GM12878 (cell line): ENCODE data around the gene RNF113A. TPM values are rescaled to one million over a fixed set of nuclear protein-coding genes. Genes with fewer than 3 reads are reported as not detected.

Source experiments
- ATAC-seq: fragments of 200-7000 bp; cut with Tn5 transposase; 3 replicates; pipeline ENCODE4 v1.9.1; 2020; ENCODE audit warnings: mild to moderate bottlenecking, moderate library complexity
- BruUV-seq: library from RNA; stranded (reverse); fragments of 400-500 nt; replicated peaks from 2 replicates; lab custom pipeline; 2021; lab: Mats Ljungman, UMichigan
- CTCF ChIA-PET: fragments of 300-600 bp; sonication (Branson Sonifier 250); formaldehyde crosslinking; extraction: SDS; loops from one replicate; lab custom pipeline; 2021; ENCODE audit warnings: inconsistent platforms; lab: Yijun Ruan, JAX
- POLR2A ChIA-PET: fragments of 350-600 bp; formaldehyde crosslinking; extraction: SDS; loops from one replicate; lab custom pipeline; 2021; ENCODE audit warnings: inconsistent platforms; lab: Charles Lee
- RAD21 ChIA-PET: fragments of 300-600 bp; sonication (Branson Sonifier 250); formaldehyde crosslinking; loops from one replicate; lab custom pipeline; 2023; ENCODE audit warnings: antibody characterized with exemption; ENCODE audit not compliant: unreplicated experiment; lab: Charles Lee
- SMC1A ChIA-PET: fragments of 300-600 bp; sonication (Branson Sonifier 250); formaldehyde crosslinking; loops from one replicate; lab custom pipeline; 2023; ENCODE audit not compliant: unreplicated experiment, uncharacterized antibody; lab: Charles Lee
- DNase-seq: peaks from one replicate; pipeline ENCODE4 v3.0.0-alpha.2; 2011; ENCODE audit warnings: low read depth, low spot score
- FAIRE-seq: peaks from 3 replicates; lab custom pipeline; 2011; peaks lifted over from hg19 to GRCh38; lab: Jason Lieb, UNC
- H2AFZ ChIP-seq: 2 replicates; pipeline ENCODE4 v1.6.0; 2011; ENCODE audit warnings: low read depth, low read length, control low read depth; ENCODE audit not compliant: control insufficient read depth
- H3K27ac ChIP-seq: 2 replicates; pipeline ENCODE4 v1.5.1; 2011; ENCODE audit warnings: control low read depth; ENCODE audit not compliant: control insufficient read depth, insufficient read depth
- H3K27me3 ChIP-seq, 2 experiments: replicated peaks in 1 of 2; 2 replicates each; pipeline versions ENCODE4 v1.6.0 to v1.6.1; 2011; ENCODE audit warnings: low read length in 1 of 2; ENCODE audit not compliant: control insufficient read depth in 2 of 2, insufficient read depth in 2 of 2
- H3K36me3 ChIP-seq, 2 experiments: 2 replicates each; pipeline ENCODE4 v1.5.1; 2011; ENCODE audit warnings: low read length in 1 of 2; ENCODE audit not compliant: control insufficient read depth in 2 of 2, insufficient read depth in 2 of 2
- H3K4me1 ChIP-seq: 2 replicates; pipeline ENCODE4 v1.6.1; 2011; ENCODE audit warnings: mild to moderate bottlenecking, low read length, moderate library complexity, mixed read lengths; ENCODE audit not compliant: control insufficient read depth, insufficient read depth
- H3K4me2 ChIP-seq: 2 replicates; pipeline ENCODE4 v1.6.0; 2011; ENCODE audit warnings: control low read depth; ENCODE audit not compliant: control insufficient read depth, insufficient read depth
- H3K4me3 ChIP-seq: fragments of 200-600 bp; sonication (generic); 2 replicates; pipeline ENCODE4 v1.5.1; 2016
- H3K79me2 ChIP-seq: 2 replicates; pipeline ENCODE4 v1.6.0; 2011; ENCODE audit warnings: low read length; ENCODE audit not compliant: control insufficient read depth, insufficient read depth
- H3K9ac ChIP-seq: 2 replicates; pipeline ENCODE4 v1.8.0; 2011; ENCODE audit warnings: low read length, control low read depth, mixed read lengths; ENCODE audit not compliant: control insufficient read depth, insufficient read depth
- H3K9me3 ChIP-seq: replicated peaks from 3 replicates; pipeline ENCODE4 v1.5.1; 2011; ENCODE audit warnings: mild to moderate bottlenecking, low read length; ENCODE audit not compliant: control insufficient read depth, insufficient read depth
- H4K20me1 ChIP-seq: 2 replicates; pipeline ENCODE4 v1.6.0; 2011; ENCODE audit not compliant: control insufficient read depth, insufficient read depth
- CREB1 ChIP-seq: IDR thresholded peaks from 2 replicates; pipeline ENCODE4 v1.6.1; 2012; ENCODE audit warnings: low read depth, mild to moderate bottlenecking, inconsistent platforms
- HCFC1 ChIP-seq: fragments of 150-350 bp; IDR thresholded peaks from 2 replicates; pipeline ENCODE4 v1.6.1; 2014; ENCODE audit warnings: low read length
- IKZF2 ChIP-seq, 2 experiments: fragments of 450-650 bp; IDR thresholded peaks; 2 replicates each; pipeline ENCODE4 v1.6.1; 2017; ENCODE audit warnings: mild to moderate bottlenecking in 2 of 2, moderate library complexity in 2 of 2
- PAX5 ChIP-seq: IDR thresholded peaks from 2 replicates; pipeline ENCODE4 v1.6.1; 2011; ENCODE audit warnings: low read depth, low read length, borderline replicate concordance
- RELB ChIP-seq: fragments of 450-650 bp; IDR thresholded peaks from 2 replicates; pipeline ENCODE4 v1.6.1; 2017; ENCODE audit warnings: low read depth, mild to moderate bottlenecking, moderate library complexity
- SMARCA5 ChIP-seq: fragments of 450-650 bp; IDR thresholded peaks from 2 replicates; pipeline ENCODE4 v1.6.1; 2017; ENCODE audit warnings: mild to moderate bottlenecking
- SUPT20H ChIP-seq: IDR thresholded peaks from 2 replicates; pipeline ENCODE4 v1.6.1; 2011; ENCODE audit warnings: low read depth, mild to moderate bottlenecking, low read length, moderate library complexity, borderline replicate concordance; ENCODE audit not compliant: control insufficient read depth
- USF2 ChIP-seq: IDR thresholded peaks from 2 replicates; pipeline ENCODE4 v1.6.1; 2011; ENCODE audit warnings: low read depth, low read length, improper control_type of control experiment, borderline replicate concordance
- YY1 ChIP-seq: IDR thresholded peaks from 2 replicates; pipeline ENCODE4 v1.6.1; 2011; ENCODE audit warnings: low read depth, mild to moderate bottlenecking, low read length
- ZNF207 ChIP-seq: fragments of 450-650 bp; IDR thresholded peaks from 2 replicates; pipeline ENCODE4 v1.6.1; 2014; ENCODE audit warnings: antibody characterized with exemption, mild to moderate bottlenecking, borderline replicate concordance
- WGBS: methylation state at CpG from one replicate; pipeline ENCODE4 v1.1.6; 2016; ENCODE audit warnings: low lambda C conversion rate; ENCODE audit not compliant: insufficient replicate concordance, insufficient coverage; ENCODE audit errors: missing lambda C conversion rate; 5-methylcytosine and 5-hydroxymethylcytosine counted together
- in situ Hi-C: fragments of 300-500 bp; cut with MboI; formaldehyde crosslinking; loops from 9 replicates; pipeline ENCODE4 v1.14.3; 2018; ENCODE audit warnings: mixed read lengths
- intact Hi-C: fragments of 100-400 bp; cut with micrococcal nuclease; formaldehyde crosslinking; loops from one replicate; pipeline ENCODE4 v1.14.2; 2022; ENCODE audit not compliant: unreplicated experiment
- polyA plus RNA-seq, 11 experiments: library from polyadenylated mRNA; depleted of rRNA in 4 of 11; unstranded in 6 of 11; stranded (reverse) in 5 of 11; fragments of >200 nt; fragmentation: Nextera tagmentation in 4 of 11; fragmentation: Illumina TruSeq in 1 of 11; extraction: Ambion mirVana in 4 of 11; extraction: Trizol in 1 of 11; gene quantifications; 1 replicate in 1 of 11; 2 replicates in 10 of 11; pipeline versions ENCODE4 v1.2.1 to v1.2.3, GENCODE V29; 2011 to 2016; ENCODE audit warnings: inconsistent platforms in 2 of 11, missing spikeins in 2 of 11, low read depth in 1 of 11
- total RNA-seq, 4 experiments: library from RNA; depleted of rRNA in 3 of 4; stranded (reverse); fragments of >200 nt in 3 of 4; fragmentation: Illumina TruSeq in 1 of 4; extraction: Trizol in 1 of 4; gene quantifications; 2 replicates each; pipeline versions ENCODE4 v1.2.1 to v1.2.3, GENCODE V29; 2013 to 2021

The RNF113A gene
- total and polyA plus RNA-seq, 10 of the 15 experiments (the other 5 are each of a cell fraction or from before 2014, with no cell fraction given), result 20.6 to 33.1 (median 23.4) TPM

GRCh38 chrX:119870626-119871131, 854 bp downstream of the RNF113A start:
- ChIA-PET POLR2A (interaction anchor here (0.8 to 2.6 kb wide), 10 partner anchors 8 to 372 kb away, joined by 3 to 19 read pairs (median 4); partner anchors contain the start of genes RPL39 and UPF3B), CTCF (interaction anchor here (1.1 to 2.2 kb wide), 7 partner anchors 10 to 171 kb away, joined by 3 to 7 read pairs (median 4); partner anchors contain the start of genes RPL39 and UPF3B), SMC1A (interaction anchor here (1.0 to 2.8 kb wide), 11 partner anchors 8 to 111 kb away, joined by 3 to 18 read pairs (median 5); partner anchors contain the start of genes RPL39 and UPF3B), RAD21 (interaction anchor here (0.9 to 2.8 kb wide), 7 partner anchors 11 to 343 kb away, joined by 3 to 21 read pairs (median 4); partner anchors contain the start of genes RPL39, SOWAHD and UPF3B)
- peak; percentile 55 for ATAC-seq
- intact Hi-C loops (loop anchor here (2.0 kb wide), 1 partner anchor 18 kb away; the partner anchor contains the start of gene UPF3B), in situ Hi-C loops (no loop called here)
- H3K4me2 ChIP-seq, result peak overlapping the region; percentile 41
- no peaks in the 10 kb centered on the region for H3K4me1 ChIP-seq
- H3K4me3 ChIP-seq, result peak overlapping the region; percentile 68
- no peaks in the 10 kb centered on the region for H3K27me3 ChIP-seq
- no TSS peak for BruUV-seq
- H3K36me3 ChIP-seq, result no peaks in the 10 kb centered on the region
- no peaks in the 10 kb centered on the region for H4K20me1 ChIP-seq
- no peaks in the 10 kb centered on the region for H3K9me3 ChIP-seq
- H3K9ac ChIP-seq, result peak overlapping the region; percentile 95
- no peak overlapping the region for H2AFZ ChIP-seq
- DNase-seq, result no peak
- WGBS, result 27% methylated on average over 25 of the region's 25 CpGs
- H3K79me2 ChIP-seq, result peaks cover 39% of the 10 kb centered on the region
- TF ChIP-seq YY1 (peak; percentile 80), SMARCA5 (no peak), PAX5 (0 out of 2 replicates have a peak, but pooled peaks have one; percentile 16)
- peak overlapping the region; percentile 67 for H3K27ac ChIP-seq
- FAIRE-seq, result no peak

- SMC1A ChIA-PET, result interaction anchor here (0.7 to 2.9 kb wide), 7 partner anchors 17 to 284 kb away, joined by 3 to 18 read pairs (median 3); partner anchors contain the start of genes NDUFA1, RNF113A, RPL39 and SOWAHD
- BruUV-seq, result no TSS peak
- no peak for FAIRE-seq
- TF ChIP-seq USF2, result no peak
- TF ChIP-seq HCFC1, result no peak
- TF ChIP-seq RELB, result no peak
- no peak for TF ChIP-seq CREB1
- no peak for TF ChIP-seq ZNF207
- no peak for TF ChIP-seq SUPT20H
- no peak for TF ChIP-seq IKZF2 (IDR thresholded peaks at IDR 0.05)
Measured at GRCh38 chrX:119853444-119853843, 18.1 kb downstream of the RNF113A start.

More at GRCh38 chrX:119853444-119853843, 18.1 kb downstream of the RNF113A start:
- in situ Hi-C loops, result no loop called here
- Histone ChIP-seq H3K9ac (peak overlapping the region; percentile 55), H3K4me3 (peak overlapping the region; percentile 37; the same call in 1 of the 2 replicates), H3K9me3 (no peaks in the 10 kb centered on the region), H4K20me1 (no peaks in the 10 kb centered on the region), H2AFZ (peak overlapping the region; percentile 80), H3K36me3 (no peaks in the 10 kb centered on the region), H3K27ac (peak overlapping the region; percentile 46; the same call in 1 of the 2 replicates), H3K4me2 (peak overlapping the region; percentile 27; the same call in 1 of the 2 replicates), H3K27me3 (no peaks in the 10 kb centered on the region), H3K4me1 (no peaks in the 10 kb centered on the region), H3K79me2 (peaks cover 16% of the 10 kb centered on the region)
- ATAC-seq, result no peak
- CTCF ChIA-PET, result interaction anchor here (1.2 to 1.7 kb wide), 5 partner anchors 17 to 69 kb away, joined by 3 to 7 read pairs (median 4); partner anchors contain the start of genes RNF113A and RPL39
- intact Hi-C loops, result loop anchor here (2.0 kb wide), 2 partner anchors 17 to 63 kb away; partner anchors contain the start of genes NDUFA1, RNF113A and RPL39
- WGBS, result 32% methylated on average over 10 of the region's 10 CpGs
- RAD21 ChIA-PET, result interaction anchor here (0.7 to 1.7 kb wide), 8 partner anchors 17 to 244 kb away, joined by 3 to 20 read pairs (median 4); partner anchors contain the start of genes NDUFA1, RNF113A and RPL39
- POLR2A ChIA-PET, result interaction anchor here (1.7 to 2.4 kb wide), 2 partner anchors 17 to 62 kb away, joined by 19 to 24 read pairs; partner anchors contain the start of genes NDUFA1, RNF113A and RPL39
- DNase-seq, result no peak
